T-helper 22 cell (primary cell): Measurements from ENCODE around the gene P2RY6.

Experiments
- DNase-seq: peaks from one replicate; pipeline ENCODE4 v3.0.0-alpha.2; 2020; ENCODE audit warnings: low read depth

Gene P2RY6

DNA sequence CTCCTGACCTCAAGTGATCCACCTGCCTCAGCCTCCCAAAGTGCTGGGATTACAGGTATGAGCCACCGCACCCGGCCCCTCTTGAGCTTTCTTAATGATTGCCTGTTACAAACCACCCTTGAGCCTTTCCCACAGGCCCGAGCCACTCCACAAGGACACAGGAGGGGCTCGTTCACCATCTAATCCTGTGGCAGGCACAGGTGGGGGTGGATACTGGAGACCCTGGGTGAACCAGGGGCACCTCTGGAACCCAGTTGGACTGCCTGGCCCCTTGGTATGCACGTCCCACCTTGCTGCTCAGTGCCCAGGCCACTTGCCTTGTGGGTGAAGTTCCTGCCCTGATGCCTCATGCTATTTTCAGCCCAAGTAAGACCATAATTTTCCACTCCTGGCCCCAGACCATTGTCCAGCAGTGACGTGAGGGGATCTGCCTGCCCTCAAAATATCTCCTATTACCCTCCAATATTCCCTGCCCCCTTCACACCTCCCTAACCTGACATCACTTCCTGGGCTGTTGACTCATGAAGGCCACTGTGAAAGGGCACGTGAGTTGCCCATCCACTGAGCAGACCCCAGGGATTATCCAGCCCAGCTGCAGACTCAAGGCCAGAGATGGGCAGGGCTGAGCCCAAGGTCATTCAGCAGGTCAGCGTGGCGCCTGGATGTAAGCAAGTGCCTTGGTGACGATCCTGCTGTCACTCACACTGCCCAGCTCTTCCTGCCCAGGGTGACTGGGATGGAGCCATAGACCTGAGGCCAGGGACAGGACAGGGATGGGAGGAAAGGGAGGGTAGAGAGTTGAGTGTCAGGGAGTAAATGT lies 34.5 kb upstream of the P2RY6 start:
- DNase-seq: no peak

DNA sequence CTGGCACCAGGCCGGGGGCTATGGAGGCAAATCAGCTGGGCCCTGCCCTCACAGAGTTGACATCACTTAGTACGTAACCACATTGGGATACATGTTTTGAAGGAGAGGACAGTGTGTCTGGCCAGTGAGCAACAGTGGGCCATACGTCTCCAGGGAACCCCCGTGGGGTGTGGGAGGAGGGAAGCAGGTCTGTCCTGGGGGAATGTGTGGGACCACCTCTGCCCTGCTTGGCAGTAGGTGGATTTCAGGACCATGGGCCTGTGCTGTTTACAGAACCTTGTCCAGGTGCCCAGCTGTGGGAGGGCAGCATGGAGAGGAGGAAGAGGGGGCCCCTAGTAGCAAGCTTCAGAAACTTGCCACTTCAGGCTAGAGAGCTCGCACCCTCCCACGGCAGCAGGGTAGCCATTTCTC lies 33.0 kb upstream of the P2RY6 start:
- no peak for DNase-seq

GRCh38 chr11:73239571-73240189 lies 32.5 kb upstream of the P2RY6 start:
- DNase-seq: no peak

- no peak for DNase-seq
Observed at GRCh38 chr11:73240190-73240781, 31.9 kb upstream of the P2RY6 start.

DNA sequence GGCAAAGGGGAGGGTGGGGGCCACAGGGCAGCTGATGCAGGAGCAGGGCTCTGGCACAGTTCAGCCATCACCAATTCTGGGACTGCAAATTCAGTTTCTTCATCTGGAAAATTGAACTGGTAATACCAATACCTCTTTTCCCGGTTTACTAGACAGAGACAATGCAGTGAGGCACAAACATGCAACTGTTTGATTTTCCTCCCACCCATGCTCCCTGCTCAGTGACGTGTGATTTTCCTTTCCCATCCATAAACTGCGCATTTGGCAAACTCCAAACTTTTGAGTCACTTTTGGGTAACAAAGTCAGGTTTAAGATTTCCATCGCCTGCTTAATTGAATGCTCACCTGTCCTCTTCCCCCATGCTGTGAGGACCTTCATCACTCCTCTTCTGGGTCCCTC lies 30.8 kb upstream of the P2RY6 start:
- no peak for DNase-seq

DNA sequence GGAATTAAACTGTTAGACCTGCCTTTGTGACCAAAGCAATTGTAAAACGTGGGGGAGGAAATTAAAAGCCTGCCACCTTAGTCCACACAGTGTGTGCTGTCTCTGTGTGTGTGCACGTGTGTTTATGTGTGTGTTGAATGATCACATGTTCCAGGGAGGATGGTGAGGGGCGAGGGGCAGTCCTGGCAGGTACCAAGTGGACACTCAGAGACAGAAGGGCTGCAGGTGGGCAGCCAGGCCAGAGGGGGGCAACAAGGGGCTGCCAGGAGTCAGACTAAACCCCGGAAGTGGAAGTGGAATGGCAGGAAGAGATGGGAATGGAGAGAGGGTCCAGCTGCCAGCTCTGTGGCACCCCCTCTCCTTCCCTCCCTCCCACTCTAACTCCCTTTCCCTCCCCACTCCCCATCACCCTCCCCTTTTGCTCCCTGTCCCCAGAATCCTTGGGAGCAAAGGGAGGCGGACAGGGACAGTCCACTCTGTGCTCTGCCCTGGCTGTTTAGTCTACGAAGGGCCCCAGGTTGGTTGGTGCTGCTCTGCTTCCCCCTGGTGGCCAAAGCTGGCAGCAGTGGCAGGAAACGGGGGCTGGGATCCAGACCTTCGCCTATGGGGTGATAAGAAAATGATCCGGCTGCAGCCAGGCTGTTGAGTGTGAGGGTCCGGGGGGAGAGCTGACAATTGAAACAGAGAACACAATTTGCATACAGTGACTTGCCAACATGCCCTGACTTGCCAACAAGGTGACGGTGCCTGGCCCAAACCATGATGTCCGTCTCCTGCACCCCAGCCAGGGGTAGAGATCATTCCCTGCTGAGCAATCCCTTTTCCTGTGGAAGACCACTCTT lies 29.7 kb upstream of the P2RY6 start:
- DNase-seq: no peak

- no peak for DNase-seq
Observed at GRCh38 chr11:73243093-73243485, 29.0 kb upstream of the P2RY6 start.

- DNase-seq: no peak
Observed at GRCh38 chr11:73244589-73245240, 27.4 kb upstream of the P2RY6 start.

DNA sequence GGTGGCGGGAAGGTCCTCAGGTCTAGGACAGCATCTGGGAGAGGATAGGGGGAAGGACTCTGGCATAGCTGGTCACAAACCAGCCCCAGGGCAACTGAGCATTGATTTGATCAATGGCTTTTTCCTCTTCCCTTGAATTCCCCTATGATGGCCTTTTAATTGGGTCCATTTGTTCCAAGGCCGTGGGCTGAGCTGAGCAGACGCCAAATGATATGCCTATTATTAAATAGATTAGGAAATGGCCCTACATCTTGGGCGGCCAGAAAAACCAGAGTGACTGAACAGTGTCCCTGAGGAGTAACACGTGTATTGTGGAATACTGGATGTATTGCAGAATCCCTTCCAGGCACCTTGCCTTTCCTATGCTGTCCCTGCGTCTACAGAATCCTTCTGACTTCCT lies 26.7 kb upstream of the P2RY6 start:
- DNase-seq: no peak

GRCh38 chr11:73246303-73246702 lies 25.8 kb upstream of the P2RY6 start:
- DNase-seq: no peak

DNA sequence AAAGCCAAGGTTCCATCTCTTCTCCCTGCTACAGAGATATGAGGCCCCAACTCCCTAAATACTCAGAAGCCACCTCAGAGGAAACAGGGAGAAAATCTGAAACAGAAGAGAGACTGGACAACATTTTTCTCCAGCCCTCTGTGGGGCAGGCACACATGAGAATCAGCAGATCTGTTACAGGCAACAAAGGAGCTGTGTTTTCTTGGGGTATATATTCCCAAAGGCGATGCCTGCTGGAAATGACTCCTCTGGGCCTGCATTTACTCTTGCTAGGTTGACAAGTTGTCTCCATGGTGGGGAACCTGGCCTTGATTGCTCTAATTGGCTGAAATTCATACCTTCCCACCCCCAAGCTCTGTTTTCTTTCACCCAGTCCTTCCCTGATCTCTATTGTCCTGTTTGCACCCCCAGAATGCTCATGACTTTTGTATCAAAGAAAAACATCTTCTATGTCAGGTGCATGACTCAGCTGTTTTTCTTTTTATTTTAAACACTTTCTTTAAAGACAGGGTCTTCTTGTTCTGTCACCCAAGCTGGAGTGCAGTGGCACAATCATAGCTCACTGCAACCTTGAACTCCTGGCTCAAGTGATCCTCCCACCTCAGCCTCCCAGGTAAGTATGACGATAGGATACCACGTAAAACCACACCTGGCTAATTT lies 23.5 kb upstream of the P2RY6 start:
- DNase-seq: no peak

DNA sequence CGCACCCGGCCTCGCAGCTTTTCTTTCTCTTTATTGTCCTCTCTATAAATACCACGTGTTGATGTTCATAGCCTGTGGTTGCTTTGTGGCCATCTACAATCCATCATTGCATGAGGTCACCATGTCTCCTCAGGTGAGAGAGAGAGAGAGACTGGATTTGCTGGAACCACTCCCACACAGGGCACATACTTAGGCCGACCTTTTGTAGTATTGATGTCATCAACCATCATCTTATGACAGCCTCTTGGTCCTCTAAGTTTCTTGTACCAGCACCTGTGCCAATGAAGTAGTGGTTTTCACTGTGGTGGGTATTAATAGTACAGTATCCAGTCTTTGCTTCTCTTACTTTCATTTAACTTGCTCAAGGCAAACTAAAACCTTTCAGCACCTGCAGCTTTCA lies 22.8 kb upstream of the P2RY6 start:
- no peak for DNase-seq

DNA sequence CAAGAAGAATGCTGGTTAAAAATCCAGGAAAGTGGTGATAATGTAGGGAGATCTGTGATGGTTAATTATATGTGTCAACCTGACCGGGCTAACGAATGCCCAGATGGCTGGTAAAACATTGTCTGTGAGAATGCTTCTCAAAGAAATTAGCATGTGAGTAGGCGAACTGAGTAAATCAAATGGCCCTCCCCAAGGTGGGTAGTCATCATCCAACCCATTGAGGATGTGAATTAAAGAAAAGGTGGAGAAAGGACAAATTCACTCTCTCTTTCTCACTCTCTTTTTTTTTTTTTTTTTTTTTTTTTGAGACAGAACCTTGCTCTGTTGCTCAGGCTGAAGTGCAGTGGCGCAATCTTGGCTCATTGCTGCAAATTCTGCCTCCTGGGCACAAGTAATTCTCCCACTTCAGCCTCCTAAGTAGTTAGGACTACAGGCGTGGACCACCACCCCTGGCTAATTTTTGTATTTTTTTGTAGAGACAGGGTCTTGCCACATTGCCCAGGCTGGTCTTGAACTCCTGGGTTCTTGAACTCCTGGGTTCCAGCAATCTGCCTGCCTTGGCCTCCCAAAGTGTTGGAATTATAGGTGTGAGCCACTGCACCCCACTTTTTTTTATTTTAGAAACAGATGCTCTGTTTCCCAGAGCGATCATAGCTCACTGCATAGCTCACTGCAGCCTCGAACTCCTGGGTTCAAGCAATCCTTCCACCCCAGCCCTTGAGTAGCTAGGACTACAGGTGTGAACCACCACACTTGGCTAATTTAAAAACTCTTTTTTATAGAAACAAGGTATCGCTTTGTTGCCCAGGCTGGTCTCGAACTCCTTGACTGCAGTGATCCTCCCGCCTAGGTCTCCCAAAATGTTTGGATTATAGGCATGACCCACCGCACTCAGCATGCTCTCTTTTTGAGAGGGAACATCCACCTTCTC lies 22.0 kb upstream of the P2RY6 start:
- no peak for DNase-seq

DNA sequence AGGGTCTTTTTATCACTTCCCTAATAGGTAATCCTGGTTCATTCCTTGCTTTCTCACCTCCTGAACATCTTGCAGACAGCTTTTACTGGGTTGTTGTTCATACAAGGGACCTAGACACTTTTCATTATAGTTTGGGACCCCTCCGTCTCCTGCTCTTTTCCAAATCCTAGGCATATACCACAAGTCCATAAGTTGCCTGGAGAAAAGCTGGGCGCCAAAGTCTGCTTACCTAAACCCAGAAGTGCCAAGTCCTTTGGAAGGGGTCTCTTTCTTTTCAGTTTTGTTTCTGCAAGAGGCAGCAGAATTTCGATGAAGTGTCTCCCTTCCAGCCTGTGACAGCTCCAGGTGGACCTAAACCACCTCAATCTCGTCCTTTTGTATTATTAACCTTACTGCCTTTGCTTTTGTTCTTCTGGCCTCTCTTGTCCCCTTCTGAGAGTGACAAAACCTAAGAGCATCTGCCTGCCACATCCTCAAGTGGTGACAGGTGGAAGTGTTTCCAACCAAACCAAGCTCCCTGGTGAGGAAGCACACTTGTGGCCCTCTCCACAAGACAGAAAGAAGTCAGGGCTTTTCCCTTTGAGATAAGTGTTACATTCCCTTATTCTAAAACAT lies 19.5 kb upstream of the P2RY6 start:
- DNase-seq: no peak

DNA sequence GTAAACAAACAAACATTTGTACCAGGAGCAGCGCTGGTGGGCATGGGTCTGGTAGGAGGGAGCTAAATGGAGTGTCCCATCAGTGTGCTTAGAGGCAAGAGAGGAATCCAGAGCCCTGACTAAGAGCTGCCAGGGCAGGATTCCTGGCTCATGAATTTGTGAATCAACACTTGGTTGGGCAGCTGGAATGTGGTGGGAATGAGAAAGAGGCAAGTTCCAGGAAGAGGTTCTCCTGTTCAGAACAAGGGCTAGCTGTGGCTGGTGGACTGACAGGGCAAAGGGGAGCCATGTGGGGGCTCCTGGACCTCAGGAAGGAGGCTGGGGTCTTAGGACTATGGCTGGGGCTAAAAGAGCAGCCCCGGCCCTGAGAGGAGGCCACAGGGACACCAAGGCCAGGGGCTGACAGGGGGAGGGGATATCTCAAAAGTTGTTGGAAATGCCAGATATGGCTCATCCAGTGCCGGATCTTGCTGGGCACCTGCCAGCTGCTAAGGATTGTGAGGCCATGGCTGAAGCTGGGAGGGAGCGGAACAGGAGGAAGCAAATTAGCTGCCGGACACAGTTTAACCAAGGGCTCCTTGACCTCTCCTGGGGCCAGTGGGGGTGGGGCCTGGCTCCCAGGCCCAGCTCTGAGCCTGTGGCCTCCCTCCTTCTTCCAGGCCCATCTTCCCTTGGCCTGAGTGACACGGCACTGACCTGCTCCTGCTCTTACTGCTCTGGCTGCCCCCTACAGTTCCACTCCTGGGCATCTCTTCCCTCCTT lies 14.6 kb upstream of the P2RY6 start:
- DNase-seq: no peak

DNA sequence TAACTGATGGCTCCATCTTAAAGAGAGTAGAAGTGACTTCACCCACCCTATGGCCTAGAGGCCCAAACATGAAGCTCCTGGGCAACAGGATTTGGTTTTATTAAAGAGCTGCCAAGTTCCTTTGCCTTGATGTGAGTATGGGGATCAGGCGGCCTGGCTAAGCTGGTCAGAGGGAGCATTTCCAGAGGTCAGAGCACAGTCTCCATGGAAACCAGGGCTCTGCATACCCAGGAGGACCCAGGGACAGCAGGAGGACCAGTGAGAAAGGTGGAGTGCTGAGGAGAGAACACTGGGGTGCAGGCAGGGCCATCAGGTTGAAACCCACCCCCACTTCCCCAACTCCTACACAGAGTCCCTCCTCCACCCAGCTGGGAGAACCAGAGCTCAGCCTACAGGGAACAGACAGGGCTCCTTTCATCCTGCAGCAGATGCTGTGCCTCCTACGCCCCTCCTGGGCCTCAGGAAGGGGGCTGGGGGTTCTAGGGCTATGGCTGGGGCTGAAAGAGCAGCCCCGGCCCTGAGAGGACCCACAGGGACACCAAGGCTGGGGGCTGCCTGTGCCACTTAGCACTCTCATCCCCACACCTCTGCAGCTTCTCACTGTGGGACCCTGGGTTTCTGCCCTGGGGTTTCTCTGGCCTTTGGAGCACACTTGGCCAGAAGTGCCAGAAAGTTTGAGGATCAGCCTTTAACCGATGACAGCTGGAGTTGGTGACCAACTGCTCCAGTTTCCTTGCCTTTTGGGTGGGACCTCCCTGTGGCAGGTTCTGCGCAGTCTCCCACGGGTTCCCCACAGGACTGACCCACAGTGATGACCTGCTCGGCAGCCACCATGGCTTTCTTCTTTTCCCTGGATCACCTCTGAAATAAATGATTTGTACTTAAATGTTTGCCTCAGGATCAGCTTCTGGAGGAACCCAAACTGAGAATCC lies 13.8 kb upstream of the P2RY6 start:
- DNase-seq: no peak

DNA sequence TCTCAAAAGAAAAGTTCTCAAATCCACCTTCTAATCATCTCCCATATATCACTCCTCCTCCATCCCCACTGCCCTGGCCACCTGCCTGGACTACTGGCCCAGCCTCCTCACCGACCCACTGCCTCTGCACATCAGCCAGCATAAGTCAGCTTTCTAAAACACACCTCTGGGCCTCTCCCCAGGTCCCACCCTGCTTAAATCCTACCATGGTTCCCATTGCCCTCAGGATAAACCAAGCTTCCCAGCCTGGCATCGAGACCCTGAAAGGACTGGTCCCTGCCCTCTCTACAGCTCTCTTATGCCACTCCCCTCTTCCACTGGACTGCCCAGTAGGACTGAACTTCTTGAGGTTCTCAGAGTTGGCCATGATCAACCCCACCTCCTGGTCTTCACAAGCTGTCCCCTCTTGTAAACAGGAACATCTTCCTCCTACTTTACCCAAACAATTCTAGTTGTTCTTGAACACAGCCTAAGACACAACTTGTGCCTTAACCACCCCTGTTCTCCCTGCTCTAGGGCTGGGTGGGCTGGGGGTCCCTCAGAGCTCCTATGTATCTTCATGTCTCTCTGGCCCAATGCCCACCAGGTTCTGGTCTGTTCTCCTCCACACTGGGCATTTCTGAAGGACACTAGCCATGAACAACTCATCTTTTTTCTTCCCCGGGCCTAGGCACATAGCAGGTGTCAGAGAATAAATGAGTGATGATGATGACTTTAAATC lies 12.6 kb upstream of the P2RY6 start:
- DNase-seq: no peak

DNA sequence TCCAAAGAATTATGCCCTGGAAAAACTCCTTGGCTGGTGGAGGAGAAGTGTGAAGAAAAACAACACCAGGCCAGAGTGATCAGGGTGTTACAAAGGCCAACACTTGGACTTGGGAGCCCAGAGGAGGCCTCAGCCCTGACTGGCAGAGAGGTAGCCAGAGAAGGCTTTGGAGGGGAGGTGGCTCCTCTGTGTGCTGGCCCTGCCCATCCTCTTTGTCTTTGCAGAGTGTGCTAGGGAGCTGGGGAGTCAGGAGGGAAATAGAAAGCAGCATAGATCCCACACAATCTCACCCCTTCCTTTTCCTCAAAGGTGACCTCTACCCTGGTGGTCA lies 12.0 kb upstream of the P2RY6 start:
- no peak for DNase-seq
